ENCODE data around the gene PIP4P1.
A peak's percentile ranks its signal among the peaks of the same experiment; 100 is the strongest.

PIP4P1 gene

GRCh38 chr14:20434701-20435581 lies 26.3 kb downstream of the PIP4P1 start:
- no peak for DNase-seq

DNA sequence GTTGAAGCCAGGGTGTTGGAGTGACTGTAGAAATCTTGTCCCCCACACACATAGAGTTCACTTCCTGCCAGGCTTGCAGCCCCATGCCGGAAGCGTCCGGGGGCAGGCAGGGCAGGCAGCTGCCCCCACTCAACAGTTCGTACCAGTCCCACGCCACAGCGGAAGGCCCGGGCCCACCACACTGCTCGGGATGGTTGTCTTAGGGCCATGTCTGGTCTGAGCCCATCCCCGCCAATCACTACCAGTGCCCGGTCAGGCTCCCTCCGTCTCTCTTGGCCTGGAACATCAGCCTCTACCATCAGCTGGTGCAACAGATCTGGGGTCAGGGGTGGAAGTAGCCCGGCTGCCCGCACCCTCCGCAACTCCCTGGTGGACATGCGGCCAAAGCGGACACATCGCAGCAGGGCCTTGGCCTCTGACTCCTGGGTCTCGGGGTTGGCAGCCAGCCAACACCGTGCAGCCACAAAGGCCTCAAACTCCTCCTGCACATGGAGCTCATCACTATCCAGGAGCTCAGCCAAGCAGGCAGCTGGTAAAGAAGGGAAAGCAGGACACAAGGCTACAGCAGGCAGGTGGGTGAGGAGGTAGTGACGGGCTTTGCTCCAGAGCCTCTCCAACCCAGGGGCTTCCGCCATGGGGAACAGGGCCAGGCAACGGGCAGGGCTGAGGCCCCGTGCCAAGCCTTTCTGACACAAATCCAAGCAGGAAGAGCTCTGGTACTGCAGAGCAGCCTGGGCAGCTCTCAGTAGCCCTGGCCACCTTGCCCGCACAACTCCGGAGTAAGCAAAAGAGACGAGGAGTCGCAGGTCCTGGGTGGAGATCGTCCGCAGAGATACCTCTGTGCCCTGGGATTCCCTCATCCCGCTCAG lies 31.2 kb downstream of the PIP4P1 start:
- DNase-seq, result no peak

DNA sequence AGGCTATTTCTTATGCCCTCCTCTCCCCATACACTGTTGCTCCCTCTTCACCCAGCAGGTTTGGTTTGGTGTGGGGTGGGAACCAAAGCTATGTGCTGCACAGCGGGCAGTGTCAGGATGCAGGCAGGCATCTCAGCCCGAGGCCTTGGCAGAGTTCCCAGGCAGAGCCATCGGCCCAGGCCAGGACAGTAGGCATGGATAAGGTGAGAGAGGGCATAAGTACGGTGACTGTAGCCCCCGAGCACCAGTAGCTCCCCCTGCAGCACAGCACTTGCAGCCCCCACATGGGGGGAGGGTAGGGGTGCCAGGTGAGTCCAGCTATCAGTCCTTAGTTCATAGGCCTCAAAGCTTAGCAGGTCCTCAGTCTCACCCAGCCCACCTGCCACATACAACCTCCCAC lies 32.4 kb downstream of the PIP4P1 start:
- DNase-seq, result no peak

DNA sequence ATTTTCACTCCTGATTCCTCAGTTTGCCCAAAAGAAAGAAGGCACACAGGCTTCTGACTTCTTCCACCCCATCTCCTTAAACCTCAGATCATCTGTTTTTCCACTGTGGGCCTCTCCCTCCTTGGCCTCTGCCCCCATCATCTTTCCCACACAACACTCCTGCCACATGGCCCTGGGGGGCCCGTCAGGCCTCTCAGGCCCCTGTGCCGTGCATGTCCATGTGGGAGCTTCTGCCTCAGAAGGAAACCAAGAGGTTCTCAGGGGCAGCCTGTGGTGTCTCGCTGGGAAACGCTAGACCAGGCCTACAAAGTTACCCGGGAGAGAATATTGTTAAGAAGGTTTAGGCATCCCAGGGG lies 33.2 kb downstream of the PIP4P1 start:
- DNase-seq, result no peak

GRCh38 chr14:20427231-20428009 lies 33.8 kb downstream of the PIP4P1 start:
- no peak for DNase-seq

DNA sequence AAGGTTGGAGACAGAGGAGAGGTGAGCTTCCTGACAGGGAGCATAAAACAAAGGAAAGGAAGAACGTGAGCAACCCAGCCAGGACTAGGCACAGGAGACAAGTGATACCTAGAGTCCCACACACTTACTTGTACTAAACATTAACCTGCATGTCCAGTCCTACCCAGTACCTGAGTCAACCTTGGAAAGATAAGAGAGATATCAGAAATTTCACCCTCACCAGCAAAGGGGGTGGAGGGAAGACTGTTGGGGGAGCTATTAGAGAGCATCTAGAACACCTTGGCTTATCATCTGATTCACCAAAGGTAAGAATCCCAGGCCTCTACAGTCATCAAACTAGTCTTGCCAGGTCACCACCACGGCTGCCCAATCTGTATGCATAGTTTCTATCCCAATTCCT lies 36.4 kb downstream of the PIP4P1 start:
- no peak for DNase-seq

DNA sequence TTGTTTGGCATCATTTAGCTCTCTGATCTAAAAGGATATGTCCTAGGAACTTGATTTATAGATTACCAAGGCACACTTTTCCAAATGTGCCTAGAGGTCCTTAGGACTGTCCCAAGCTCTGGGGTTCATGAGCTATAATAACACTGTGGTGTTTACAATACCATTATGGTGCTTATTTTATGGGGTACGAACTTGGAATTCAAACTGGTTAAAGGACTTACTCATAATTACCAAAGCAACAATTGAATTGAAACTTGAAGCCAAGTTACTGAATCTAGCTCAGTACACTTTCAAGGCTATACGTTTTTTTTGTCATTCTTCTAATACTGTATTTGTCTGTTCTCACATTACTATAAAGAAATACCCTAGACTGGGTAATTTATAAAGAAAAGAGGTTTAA lies 38.3 kb downstream of the PIP4P1 start:
- no peak for DNase-seq

GRCh38 chr14:20421267-20421666 lies 40.0 kb downstream of the PIP4P1 start:
- no peak for DNase-seq

GRCh38 chr14:20419419-20419818 lies 41.8 kb downstream of the PIP4P1 start:
- no peak for DNase-seq

- no peak for DNase-seq
Observed at GRCh38 chr14:20418501-20418909, 42.7 kb downstream of the PIP4P1 start.

- no peak for DNase-seq
Observed at GRCh38 chr14:20417250-20418186, 43.7 kb downstream of the PIP4P1 start.

DNA sequence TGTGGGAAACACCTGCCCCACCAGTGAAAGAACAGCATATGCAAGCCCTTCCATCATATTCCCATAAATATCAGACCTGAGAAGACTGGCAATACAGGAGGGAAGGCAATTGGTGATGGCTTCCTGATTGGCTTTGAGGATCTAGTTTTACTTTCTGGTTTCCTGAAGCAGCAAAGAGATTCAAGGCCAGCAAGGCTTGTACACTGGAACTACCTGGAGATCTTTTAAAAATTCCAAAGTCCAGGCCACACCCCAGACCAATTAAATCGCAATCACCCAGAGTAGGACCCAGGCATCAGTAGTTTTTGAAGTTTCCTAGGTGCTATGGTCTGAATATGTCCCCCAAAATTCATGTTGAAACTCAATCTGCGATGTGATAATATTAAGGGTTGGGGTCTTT lies 45.0 kb downstream of the PIP4P1 start:
- no peak for DNase-seq

- peak; percentile 29 for DNase-seq
Observed at GRCh38 chr14:20415782-20416206, 45.4 kb downstream of the PIP4P1 start.

GRCh38 chr14:20413744-20414082 lies 47.5 kb downstream of the PIP4P1 start:
- peak; percentile 38 for DNase-seq

- peak; percentile 86 for DNase-seq
Observed at GRCh38 chr14:20412876-20413743, 48.1 kb downstream of the PIP4P1 start, which contains the start of gene TEP1. TEP1 (minus strand) TSS chr14:20413501; CDS start chr14:20408439, 5,062 bp downstream.

- DNase-seq, result no peak
Observed at GRCh38 chr14:20412411-20412810, 48.8 kb downstream of the PIP4P1 start.

- no peak for DNase-seq
Observed at GRCh38 chr14:20409226-20409625, 52.0 kb downstream of the PIP4P1 start.

All from activated CD4-positive, alpha-beta T cell treated with anti-CD3 and anti-CD28 coated beads for 48 hours (primary cell).